Astrocyte (in vitro differentiated cells and primary cell): ENCODE results near the gene LIN9.
"Not testable (repeated sequence)": the region's sequence is repeated elsewhere in the genome, so short reads cannot be mapped to it uniquely, and the experiment has no call there.

ENCODE experiments used
- EZH2 ChIP-seq: IDR thresholded peaks from 2 replicates; pipeline ENCODE4 v1.6.1; 2012; ENCODE audit warnings: mild to moderate bottlenecking, low read length, inconsistent platforms; ENCODE audit not compliant: insufficient read depth
- TF ChIP-seq, protein P1 (sequence below): IDR thresholded peaks from 2 replicates; pipeline ENCODE4 v1.5.1; 2011; ENCODE audit warnings: low read depth, mild to moderate bottlenecking, inconsistent platforms, low read length, moderate library complexity; ENCODE audit not compliant: insufficient read depth

DNA sequence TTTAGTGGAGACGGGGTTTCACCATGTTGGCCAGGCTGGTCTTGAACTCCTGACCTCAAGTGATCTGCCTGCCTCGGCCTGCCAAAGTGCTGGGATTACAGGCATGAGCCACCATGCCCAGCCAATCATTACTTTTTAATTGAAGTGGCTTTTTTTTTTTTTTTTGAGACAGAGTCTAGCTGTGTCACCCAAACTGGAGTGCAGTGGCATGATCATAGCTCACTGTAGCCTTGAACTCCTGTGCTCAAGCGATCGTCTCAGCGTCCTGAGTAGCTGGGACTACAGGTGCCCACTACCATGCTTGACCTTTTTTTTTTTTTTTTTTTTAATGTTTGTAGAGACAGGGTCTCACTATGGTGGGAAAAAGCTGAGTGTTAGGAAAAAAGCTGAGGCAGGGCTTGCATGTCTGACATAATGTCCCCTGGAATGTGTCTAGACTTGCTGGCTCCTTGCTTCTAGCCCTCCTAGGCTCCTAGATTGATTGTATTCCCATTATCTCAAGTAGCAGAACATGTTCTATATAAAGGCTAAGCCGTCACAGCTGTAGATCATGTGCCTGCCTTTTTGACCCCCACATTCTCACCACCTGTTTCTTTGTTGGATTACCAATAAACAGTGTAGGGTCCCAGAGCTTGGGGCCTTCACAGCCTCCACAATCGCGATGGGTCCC is 36.6 kb downstream of the LIN9 start:
- not testable (repeated sequence) for TF ChIP-seq EZH2
- TF ChIP-seq, protein P1, sequence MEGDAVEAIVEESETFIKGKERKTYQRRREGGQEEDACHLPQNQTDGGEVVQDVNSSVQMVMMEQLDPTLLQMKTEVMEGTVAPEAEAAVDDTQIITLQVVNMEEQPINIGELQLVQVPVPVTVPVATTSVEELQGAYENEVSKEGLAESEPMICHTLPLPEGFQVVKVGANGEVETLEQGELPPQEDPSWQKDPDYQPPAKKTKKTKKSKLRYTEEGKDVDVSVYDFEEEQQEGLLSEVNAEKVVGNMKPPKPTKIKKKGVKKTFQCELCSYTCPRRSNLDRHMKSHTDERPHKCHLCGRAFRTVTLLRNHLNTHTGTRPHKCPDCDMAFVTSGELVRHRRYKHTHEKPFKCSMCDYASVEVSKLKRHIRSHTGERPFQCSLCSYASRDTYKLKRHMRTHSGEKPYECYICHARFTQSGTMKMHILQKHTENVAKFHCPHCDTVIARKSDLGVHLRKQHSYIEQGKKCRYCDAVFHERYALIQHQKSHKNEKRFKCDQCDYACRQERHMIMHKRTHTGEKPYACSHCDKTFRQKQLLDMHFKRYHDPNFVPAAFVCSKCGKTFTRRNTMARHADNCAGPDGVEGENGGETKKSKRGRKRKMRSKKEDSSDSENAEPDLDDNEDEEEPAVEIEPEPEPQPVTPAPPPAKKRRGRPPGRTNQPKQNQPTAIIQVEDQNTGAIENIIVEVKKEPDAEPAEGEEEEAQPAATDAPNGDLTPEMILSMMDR: not testable (repeated sequence)
